GM12874 (cell line): ENCODE data around the gene BCAS3.

Experiments
- TF ChIP-seq, protein P1 (sequence below): IDR thresholded peaks from 2 replicates; pipeline ENCODE4 v1.5.1; 2011; ENCODE audit warnings: low read depth, mild to moderate bottlenecking, control low read depth, low read length, moderate library complexity; ENCODE audit not compliant: insufficient read depth

The BCAS3 gene

DNA sequence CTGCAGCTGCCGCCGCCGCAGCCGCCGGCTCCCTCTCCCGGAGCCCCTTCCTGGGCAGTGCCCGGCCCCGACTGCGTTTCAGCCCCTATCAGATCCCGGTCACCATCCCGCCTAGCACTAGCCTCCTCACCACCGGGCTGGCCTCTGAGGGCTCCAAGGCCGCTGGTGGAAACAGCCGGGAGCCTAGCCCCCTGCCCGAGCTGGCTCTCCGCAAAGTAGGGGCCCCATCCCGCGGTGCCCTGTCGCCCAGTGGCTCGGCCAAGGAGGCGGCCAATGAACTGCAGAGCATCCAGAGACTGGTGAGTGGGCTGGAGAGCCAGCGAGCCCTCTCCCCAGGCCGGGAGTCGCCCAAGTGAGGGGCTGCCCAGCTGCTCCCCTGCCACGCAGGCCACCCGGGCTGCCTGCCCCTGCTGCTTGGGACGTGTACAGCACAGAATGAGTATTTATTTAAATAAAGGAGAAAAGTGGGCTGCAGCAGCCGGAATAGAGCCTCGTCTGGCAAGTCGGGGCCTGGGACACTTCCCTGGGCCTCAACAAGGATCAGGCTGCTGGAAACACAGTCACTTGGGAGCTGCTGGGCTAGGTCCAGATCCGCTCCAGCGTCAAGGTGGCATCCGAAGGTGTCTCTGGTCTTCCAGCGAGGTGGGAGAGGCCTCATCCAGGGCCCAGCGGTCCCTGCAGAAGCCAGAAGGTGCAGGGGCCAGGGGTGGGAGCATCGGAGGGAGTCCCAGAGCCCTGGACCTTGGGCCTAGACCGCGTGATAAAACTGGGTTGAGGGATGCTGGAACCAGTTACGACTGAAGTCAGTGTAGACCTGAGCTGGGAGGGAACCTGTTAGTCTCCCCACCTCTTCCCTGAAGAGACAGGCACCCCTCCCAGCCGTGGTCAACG lies 730.7 kb downstream of the BCAS3 start:
- TF ChIP-seq, protein P1, sequence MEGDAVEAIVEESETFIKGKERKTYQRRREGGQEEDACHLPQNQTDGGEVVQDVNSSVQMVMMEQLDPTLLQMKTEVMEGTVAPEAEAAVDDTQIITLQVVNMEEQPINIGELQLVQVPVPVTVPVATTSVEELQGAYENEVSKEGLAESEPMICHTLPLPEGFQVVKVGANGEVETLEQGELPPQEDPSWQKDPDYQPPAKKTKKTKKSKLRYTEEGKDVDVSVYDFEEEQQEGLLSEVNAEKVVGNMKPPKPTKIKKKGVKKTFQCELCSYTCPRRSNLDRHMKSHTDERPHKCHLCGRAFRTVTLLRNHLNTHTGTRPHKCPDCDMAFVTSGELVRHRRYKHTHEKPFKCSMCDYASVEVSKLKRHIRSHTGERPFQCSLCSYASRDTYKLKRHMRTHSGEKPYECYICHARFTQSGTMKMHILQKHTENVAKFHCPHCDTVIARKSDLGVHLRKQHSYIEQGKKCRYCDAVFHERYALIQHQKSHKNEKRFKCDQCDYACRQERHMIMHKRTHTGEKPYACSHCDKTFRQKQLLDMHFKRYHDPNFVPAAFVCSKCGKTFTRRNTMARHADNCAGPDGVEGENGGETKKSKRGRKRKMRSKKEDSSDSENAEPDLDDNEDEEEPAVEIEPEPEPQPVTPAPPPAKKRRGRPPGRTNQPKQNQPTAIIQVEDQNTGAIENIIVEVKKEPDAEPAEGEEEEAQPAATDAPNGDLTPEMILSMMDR = no peak

DNA sequence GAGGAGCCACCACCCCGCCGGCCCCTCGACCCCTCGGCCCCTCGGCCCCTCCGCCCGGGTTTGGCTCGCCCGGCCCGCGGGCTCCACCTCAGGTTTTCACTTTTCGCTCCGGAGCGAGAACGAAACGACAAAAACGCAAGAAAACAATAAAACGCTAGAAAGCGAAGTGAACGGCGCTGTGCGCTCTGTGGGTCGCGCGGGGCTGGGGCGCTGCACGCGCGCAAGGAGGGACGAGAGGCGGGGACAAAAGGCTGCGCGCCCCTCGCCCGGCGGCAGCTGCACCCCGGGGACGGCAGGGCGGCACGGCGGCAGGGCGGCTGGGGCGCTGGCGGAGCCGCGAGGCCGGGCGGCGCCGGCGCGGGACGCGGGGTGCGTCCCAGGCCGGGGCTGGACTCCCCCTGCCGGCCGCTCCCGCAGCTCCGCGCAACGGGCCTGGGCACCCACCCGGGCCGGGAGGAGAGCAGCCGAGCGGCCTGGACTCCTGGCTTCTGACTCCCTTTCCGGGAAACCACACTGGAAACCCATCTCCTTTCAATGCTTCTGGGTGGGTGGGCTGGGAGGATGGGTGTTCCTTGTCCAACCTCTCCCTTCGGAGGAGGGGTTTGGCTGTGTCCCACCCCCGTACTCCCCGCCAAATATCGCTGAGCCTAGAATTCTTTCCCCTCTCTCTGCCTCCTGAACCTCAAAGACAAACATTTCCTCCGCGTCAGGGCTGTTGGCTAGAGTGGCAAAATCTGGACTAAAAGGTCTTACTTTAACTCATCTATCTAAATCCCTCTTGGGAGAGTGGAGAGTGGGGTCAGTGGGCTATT lies 731.9 kb downstream of the BCAS3 start:
- TF ChIP-seq, protein P1 = peak; percentile 64

DNA sequence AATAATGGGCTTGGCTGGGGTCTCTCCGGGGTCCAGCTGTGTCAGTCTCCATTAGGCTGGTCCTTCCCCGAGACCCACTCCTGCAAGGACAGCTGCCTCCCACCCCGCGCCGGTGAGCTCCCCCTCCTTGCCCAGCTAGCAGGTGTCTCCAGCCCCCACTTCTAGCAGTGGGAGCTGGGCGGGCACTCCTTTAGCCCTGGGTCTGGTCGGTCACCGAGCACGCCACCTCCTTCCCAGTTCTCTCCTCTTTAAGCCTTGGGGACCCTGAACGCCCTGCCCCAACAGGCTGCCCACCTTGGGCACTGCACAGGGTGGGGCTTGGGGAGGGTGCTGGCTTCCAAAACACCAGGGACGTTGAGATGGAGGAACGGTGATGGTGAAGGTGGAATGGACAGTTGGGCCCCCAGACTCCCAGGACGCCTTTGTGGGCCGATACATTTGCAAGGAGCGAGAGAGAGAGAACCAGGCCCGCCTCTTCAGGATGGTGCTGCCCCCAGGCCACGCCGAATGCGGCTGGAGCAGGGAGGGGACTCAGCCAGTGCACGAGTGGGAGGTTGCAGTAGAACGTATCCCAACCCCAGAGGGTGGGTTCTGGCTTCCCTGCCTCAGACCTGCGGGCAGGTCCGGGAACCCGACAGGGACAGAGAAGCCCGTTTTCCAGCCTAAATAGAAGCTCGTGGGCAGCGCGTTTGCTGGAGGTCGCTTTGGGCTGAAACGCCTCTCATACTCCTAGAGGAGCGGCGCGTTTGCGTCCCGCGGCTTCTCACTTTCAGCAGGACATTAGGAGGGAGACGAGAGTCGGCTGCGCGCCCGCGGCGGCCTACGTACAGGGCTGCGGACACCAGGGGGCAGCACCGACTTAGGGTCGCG lies 732.7 kb downstream of the BCAS3 start:
- TF ChIP-seq, protein P1 = peak; percentile 51

DNA sequence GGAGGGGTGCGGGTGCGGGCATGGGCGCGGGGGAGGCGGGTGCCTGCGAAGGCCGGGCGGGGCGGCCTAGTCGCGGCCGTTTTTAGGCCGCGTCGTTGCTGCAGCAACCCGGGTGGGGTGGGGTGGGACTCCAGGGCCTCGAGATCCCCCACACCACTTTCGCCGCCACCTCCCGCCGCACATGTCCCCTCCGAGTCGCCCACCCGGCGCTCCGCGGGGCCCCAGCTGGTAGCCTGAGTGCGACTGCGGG lies 733.3 kb downstream of the BCAS3 start:
- TF ChIP-seq, protein P1 = no peak

DNA sequence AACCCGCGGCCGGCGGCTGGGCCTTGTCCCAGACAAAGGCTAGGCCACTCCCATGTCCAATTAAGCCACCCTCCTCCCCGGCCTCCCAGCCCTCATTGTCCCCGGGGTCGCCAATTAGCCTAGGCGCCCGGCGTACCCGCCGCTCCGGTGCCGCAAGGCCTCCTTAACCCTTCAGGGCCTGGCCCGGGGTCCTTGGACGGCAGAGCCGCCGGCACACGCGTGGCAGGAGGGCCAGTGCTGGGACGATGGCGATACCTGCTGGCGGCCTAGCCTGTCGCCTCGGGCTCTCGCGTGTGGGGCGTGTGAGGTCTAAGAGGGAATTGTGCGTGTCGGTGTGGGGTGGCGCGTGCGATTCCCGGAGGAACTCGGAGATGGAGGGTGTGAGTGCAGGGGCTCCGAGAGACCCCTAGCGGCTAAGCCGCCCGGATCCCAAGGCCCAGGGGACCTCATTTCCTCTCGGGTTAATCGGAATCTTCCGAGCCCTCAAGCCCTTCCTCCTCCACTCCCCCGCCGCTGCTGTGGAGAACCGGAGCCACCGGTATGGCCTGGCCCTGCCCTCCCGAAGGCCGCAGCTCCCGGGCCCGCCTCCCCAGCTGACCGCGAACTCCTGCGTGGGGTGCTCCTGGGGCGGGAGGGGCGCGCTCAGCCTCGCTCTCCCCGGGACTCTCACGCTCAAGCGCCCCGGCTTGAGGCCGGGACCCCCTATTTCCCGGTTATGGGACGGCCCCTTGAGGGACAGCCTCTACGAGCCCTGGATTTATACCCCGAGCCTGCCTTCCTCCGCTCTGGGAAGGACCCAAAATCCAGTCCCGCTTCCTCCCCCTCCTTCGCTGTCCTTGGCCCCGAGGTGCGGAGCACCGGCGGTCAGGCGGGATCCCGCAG lies 733.9 kb downstream of the BCAS3 start:
- TF ChIP-seq, protein P1 = no peak

DNA sequence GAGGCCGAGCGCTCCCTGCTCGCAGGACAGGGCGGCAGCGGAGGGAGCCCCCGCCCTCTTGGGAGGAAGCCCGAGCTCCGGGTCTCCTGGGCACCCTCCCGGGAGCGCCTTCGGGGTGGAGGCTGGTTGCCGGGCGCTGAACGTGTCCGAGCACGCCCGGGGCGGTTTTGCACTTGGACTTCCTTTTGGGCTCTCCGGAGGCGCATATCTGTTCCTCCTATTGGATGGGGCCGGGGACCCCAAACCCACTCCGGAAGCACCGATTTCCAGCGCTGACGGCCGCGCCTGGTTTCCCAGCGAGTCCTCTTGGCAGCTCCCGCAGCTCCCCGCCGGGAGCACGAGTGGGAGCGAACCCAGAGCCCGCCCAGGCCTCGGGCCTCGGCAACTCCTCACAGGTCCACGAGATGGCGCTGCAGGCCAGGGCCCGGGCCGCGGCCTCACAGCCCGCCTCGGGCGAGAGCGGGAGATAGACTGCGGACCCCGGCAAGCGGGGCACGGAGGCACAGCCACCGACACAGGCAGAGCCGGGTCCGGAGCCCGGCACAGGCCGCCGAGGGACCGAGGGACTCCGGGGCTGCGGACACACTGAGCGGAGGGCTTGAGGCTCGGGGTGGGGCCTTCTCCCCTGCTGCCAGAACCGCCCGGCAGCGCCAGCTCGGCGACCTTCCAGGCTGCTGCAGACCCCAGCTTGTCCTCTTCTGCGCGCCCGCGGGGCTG lies 734.6 kb downstream of the BCAS3 start:
- TF ChIP-seq, protein P1 = peak; percentile 96
